Activated CD4-positive, alpha-beta T cell treated with anti-CD3 and anti-CD28 coated beads, Interleukin-2, amount 10 ng/mL, durations not matched to agents 7 days and 5 days (primary cell): Measurements from ENCODE around the gene DIO3. TPM values are rescaled to one million over a fixed set of nuclear protein-coding genes. Genes with fewer than 3 reads are reported as not detected.

ENCODE experiments used
- CTCF ChIA-PET: fragments of 350-600 bp; sonication (Branson Sonifier 250); formaldehyde crosslinking; loops from one replicate; lab custom pipeline; 2021; ENCODE audit warnings: antibody characterized with exemption; lab: Charles Lee
- POLR2A ChIA-PET: fragments of 350-600 bp; sonication (Branson Sonifier 250); formaldehyde crosslinking; loops from one replicate; lab custom pipeline; 2021; ENCODE audit warnings: antibody characterized with exemption; lab: Charles Lee
- DNase-seq: peaks from one replicate; pipeline ENCODE4 v3.0.0-alpha.2; 2020
- H3K27ac Mint-ChIP-seq: one replicate; pipeline ENCODE4 v1.8.0; 2021; ENCODE audit warnings: mild to moderate bottlenecking, moderate library complexity, mixed read lengths
- H3K27me3 Mint-ChIP-seq: one replicate; pipeline ENCODE4 v1.8.0; 2021; ENCODE audit warnings: mixed read lengths
- H3K36me3 Mint-ChIP-seq: one replicate; pipeline ENCODE4 v1.8.0; 2021; ENCODE audit warnings: low read depth, mixed read lengths
- H3K4me1 Mint-ChIP-seq: one replicate; pipeline ENCODE4 v1.8.0; 2021; ENCODE audit warnings: mixed read lengths
- H3K4me3 Mint-ChIP-seq: one replicate; pipeline ENCODE4 v1.8.0; 2021; ENCODE audit warnings: mild to moderate bottlenecking, moderate library complexity, mixed read lengths
- H3K9me3 Mint-ChIP-seq: one replicate; pipeline ENCODE4 v1.8.0; 2021; ENCODE audit warnings: mixed read lengths
- total RNA-seq, 2 experiments: library from RNA; stranded (reverse); gene quantifications; one replicate each; pipeline ENCODE4 v1.2.3, GENCODE V29; 2021

DIO3 gene
- total RNA-seq, 2 experiments from 2014 or later, result not detected

- no peak overlapping the region for H3K27ac Mint-ChIP-seq
- H3K4me3 Mint-ChIP-seq, result no peak overlapping the region
- no peaks in the 10 kb centered on the region for H3K27me3 Mint-ChIP-seq
- no peak for DNase-seq
- H3K9me3 Mint-ChIP-seq, result peaks cover 21% of the 10 kb centered on the region
- ChIA-PET CTCF (no interaction called here), POLR2A (no interaction called here)
- peaks cover 12% of the 10 kb centered on the region for H3K36me3 Mint-ChIP-seq
- peaks cover 32% of the 10 kb centered on the region for H3K4me1 Mint-ChIP-seq
Measured at GRCh38 chr14:101593411-101594238, 32.3 kb downstream of the DIO3 start.

GRCh38 chr14:101594511-101595148, 33.3 kb downstream of the DIO3 start:
- ChIA-PET POLR2A (no interaction called here), CTCF (no interaction called here)
- Mint-ChIP-seq H3K4me3 (no peak overlapping the region), H3K9me3 (peaks cover 21% of the 10 kb centered on the region), H3K27ac (peak overlapping the region; percentile 33), H3K27me3 (no peaks in the 10 kb centered on the region), H3K36me3 (peaks cover 12% of the 10 kb centered on the region), H3K4me1 (peaks cover 35% of the 10 kb centered on the region)
- DNase-seq, result no peak

- CTCF ChIA-PET, result no interaction called here
- Mint-ChIP-seq H3K36me3 (peaks cover 12% of the 10 kb centered on the region), H3K4me3 (no peak overlapping the region), H3K4me1 (peaks cover 35% of the 10 kb centered on the region), H3K9me3 (peaks cover 21% of the 10 kb centered on the region), H3K27me3 (no peaks in the 10 kb centered on the region), H3K27ac (no peak overlapping the region)
- no peak for DNase-seq
- POLR2A ChIA-PET, result no interaction called here
Measured at GRCh38 chr14:101595349-101595748, 34.1 kb downstream of the DIO3 start.

GRCh38 chr14:101595887-101596721, 34.8 kb downstream of the DIO3 start:
- Mint-ChIP-seq H3K27ac (peak overlapping the region; percentile 10), H3K9me3 (peaks cover 21% of the 10 kb centered on the region), H3K4me3 (no peak overlapping the region), H3K27me3 (no peaks in the 10 kb centered on the region), H3K4me1 (peaks cover 35% of the 10 kb centered on the region), H3K36me3 (peaks cover 12% of the 10 kb centered on the region)
- DNase-seq, result peak; percentile 39
- CTCF ChIA-PET, result interaction anchor here (0.6 kb wide), 1 partner anchor 629 kb away, joined by 3 read pairs; no protein-coding TSS in a partner anchor
- POLR2A ChIA-PET, result no interaction called here

- H3K9me3 Mint-ChIP-seq, result peaks cover 21% of the 10 kb centered on the region
- no peak for DNase-seq
- H3K4me3 Mint-ChIP-seq, result no peak overlapping the region
- H3K36me3 Mint-ChIP-seq, result peaks cover 12% of the 10 kb centered on the region
- ChIA-PET POLR2A (no interaction called here), CTCF (no interaction called here)
- no peak overlapping the region for H3K27ac Mint-ChIP-seq
- H3K4me1 Mint-ChIP-seq, result peaks cover 35% of the 10 kb centered on the region
- H3K27me3 Mint-ChIP-seq, result no peaks in the 10 kb centered on the region
Measured at GRCh38 chr14:101596742-101597141, 35.4 kb downstream of the DIO3 start.

GRCh38 chr14:101598159-101598558, 36.9 kb downstream of the DIO3 start:
- Mint-ChIP-seq H3K27me3 (no peaks in the 10 kb centered on the region), H3K9me3 (peaks cover 21% of the 10 kb centered on the region), H3K4me1 (peaks cover 35% of the 10 kb centered on the region), H3K4me3 (no peak overlapping the region), H3K36me3 (peaks cover 12% of the 10 kb centered on the region), H3K27ac (no peak overlapping the region)
- ChIA-PET CTCF (no interaction called here), POLR2A (no interaction called here)
- DNase-seq, result no peak

- CTCF ChIA-PET, result no interaction called here
- H3K36me3 Mint-ChIP-seq, result peaks cover 12% of the 10 kb centered on the region
- no peak for DNase-seq
- H3K4me1 Mint-ChIP-seq, result peaks cover 34% of the 10 kb centered on the region
- no peak overlapping the region for H3K4me3 Mint-ChIP-seq
- peaks cover 21% of the 10 kb centered on the region for H3K9me3 Mint-ChIP-seq
- POLR2A ChIA-PET, result no interaction called here
- H3K27me3 Mint-ChIP-seq, result no peaks in the 10 kb centered on the region
- H3K27ac Mint-ChIP-seq, result no peak overlapping the region
Measured at GRCh38 chr14:101598571-101599233, 37.4 kb downstream of the DIO3 start.

GRCh38 chr14:101599234-101599885, 38.1 kb downstream of the DIO3 start:
- DNase-seq, result peak; percentile 3
- H3K36me3 Mint-ChIP-seq, result peaks cover 12% of the 10 kb centered on the region
- H3K4me1 Mint-ChIP-seq, result peaks cover 32% of the 10 kb centered on the region
- no peaks in the 10 kb centered on the region for H3K27me3 Mint-ChIP-seq
- POLR2A ChIA-PET, result no interaction called here
- H3K9me3 Mint-ChIP-seq, result peaks cover 19% of the 10 kb centered on the region
- CTCF ChIA-PET, result interaction anchor here (1.2 kb wide), 1 partner anchor 9 kb away, joined by 3 read pairs; no protein-coding TSS in a partner anchor
- H3K4me3 Mint-ChIP-seq, result no peak overlapping the region
- no peak overlapping the region for H3K27ac Mint-ChIP-seq

GRCh38 chr14:101600336-101600890, 39.1 kb downstream of the DIO3 start:
- Mint-ChIP-seq H3K4me3 (no peak overlapping the region), H3K4me1 (peaks cover 32% of the 10 kb centered on the region), H3K9me3 (peaks cover 18% of the 10 kb centered on the region), H3K27me3 (peaks cover 3% of the 10 kb centered on the region), H3K36me3 (peaks cover 12% of the 10 kb centered on the region), H3K27ac (no peak overlapping the region)
- ChIA-PET CTCF (interaction anchor here (1.2 kb wide), 1 partner anchor 10 kb away, joined by 3 read pairs; no protein-coding TSS in a partner anchor), POLR2A (interaction anchor here (0.5 kb wide), 1 partner anchor 23 kb away, joined by 3 read pairs; no protein-coding TSS in a partner anchor)
- DNase-seq, result peak; percentile 5

GRCh38 chr14:101600891-101601605, 39.8 kb downstream of the DIO3 start:
- H3K27me3 Mint-ChIP-seq, result peaks cover 9% of the 10 kb centered on the region
- ChIA-PET POLR2A (no interaction called here), CTCF (interaction anchor here (1.2 kb wide), 1 partner anchor 11 kb away, joined by 3 read pairs; no protein-coding TSS in a partner anchor)
- H3K27ac Mint-ChIP-seq, result no peak overlapping the region
- H3K9me3 Mint-ChIP-seq, result peaks cover 14% of the 10 kb centered on the region
- DNase-seq, result peak; percentile 3
- H3K36me3 Mint-ChIP-seq, result peaks cover 10% of the 10 kb centered on the region
- H3K4me1 Mint-ChIP-seq, result peaks cover 25% of the 10 kb centered on the region
- no peak overlapping the region for H3K4me3 Mint-ChIP-seq
